ENCODE data around the gene SBK3. TPM values are rescaled to one million over a fixed set of nuclear protein-coding genes. Genes with fewer than 3 reads are reported as not detected.

SBK3 gene
- total RNA-seq, 2 donors from 2014 or later = not detected

DNA sequence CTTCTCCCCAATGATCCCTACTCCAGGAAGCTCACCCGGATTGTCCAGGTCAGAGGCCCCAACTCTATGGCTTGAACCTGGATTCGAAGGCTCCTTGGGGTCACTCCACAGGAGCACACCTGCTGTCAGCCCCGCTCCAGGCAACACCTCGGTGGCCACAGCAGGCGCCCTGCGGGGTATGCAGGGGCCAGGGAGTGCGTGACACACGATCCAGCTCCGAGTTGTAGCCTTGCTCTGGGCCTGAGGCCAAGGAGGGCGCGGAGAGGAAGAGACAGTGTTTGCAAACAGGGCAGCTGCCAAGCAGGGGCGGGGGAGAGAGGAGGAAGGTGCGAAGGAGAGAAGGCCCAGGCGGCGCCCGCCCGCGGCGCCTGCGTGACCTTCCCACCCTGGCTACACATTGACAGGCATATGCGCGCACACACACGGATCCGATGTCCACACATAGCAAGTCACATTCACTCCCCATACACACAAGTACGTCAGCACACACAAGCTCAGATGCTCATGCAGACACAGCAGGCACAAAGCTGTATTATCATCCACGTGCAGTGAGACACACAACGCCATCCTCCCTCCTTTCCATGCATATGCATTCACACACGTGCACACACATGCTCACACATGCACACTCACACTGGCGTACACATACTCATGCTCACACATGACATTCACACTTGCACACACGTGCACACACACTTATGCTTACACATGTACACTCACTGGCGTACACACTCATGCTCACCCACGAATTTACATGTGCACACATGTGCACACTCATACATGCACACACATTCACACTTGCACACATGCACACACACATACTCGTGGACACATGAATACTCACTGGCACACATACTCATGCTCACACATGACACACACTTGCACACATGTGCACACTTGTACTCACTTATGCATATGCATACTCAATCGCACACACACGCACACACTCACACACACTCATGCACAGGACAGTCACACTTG is 18.8 kb downstream of the SBK3 start:
- Mint-ChIP-seq H3K9me3 (no peaks in the 10 kb centered on the region), H3K27me3 (peaks cover 3% of the 10 kb centered on the region), H3K4me3 (no peak overlapping the region), H3K4me1 (no peaks in the 10 kb centered on the region), H3K36me3 (ENCODE audit: low read depth) (no peaks in the 10 kb centered on the region), H3K27ac (no peak overlapping the region)
- no peak for ATAC-seq (replicated peaks)

DNA sequence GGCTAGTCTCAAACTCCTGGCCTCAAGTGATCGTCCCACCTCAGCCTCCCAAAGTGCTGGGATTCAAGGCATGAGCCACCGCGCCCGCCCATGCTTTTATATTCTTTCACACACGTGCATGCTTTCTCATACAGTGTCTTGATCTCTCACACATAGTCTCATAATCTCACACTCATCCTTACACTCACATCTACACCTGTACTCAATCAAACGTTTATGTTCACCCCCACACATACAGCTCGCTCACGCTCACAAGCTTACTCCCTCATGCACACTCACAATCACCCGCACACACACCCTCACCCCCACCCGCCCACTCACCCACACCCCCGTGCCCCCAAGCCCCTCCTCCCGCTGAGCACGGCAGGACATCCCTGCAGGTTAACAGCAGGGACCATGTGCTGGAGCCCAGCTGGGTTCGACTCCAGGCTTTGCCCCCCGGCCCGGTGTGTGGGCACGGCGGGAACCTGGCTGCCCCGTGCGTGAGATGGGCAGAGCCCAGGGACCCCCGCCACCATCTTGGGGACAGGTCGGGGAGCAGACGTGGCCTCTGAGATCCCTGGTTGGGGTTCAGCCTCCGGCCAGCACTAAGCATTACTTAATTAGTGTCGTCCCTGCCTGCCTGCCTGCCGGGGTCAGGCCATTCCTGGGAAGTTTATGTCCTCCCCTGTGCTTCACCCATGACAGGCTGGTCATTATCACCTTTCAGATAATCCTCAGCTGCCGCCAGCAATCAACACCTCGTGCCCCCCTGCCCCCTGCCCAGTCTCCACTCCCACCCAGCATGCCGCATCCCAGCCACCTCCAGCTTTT is 19.8 kb downstream of the SBK3 start:
- Mint-ChIP-seq H3K4me3 (no peak overlapping the region), H3K9me3 (no peaks in the 10 kb centered on the region), H3K4me1 (no peaks in the 10 kb centered on the region), H3K27me3 (peaks cover 3% of the 10 kb centered on the region), H3K36me3 (ENCODE audit: low read depth) (no peaks in the 10 kb centered on the region), H3K27ac (no peak overlapping the region)
- no peak for ATAC-seq (replicated peaks)

DNA sequence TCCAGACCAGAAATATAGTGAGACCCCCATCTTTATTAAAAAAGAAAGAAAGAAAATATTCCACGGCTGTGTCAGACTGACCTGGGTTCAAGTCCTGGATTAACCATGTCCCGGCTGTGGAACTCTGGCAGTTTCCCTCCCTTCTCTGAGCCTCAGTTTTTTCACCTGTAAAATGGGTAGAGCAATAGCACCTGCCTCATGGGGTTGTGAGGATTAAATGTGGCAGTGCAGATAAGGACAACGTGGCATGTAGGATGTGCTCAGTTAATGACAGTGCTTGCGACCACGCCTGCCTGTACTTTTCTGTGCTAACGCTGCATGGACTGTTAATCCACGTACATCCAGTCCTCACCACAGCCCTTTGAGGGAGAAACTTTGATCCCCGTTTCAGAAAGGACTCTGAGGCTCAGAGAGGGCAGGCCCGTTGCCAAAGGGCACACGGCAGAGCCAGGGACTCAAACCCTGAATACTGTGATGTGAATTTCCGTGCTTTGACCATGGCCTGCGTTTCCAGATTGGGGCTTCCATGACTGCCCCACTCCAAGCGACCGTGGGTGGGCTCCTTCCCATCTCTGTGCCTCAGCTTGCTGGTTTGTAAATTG is 24.6 kb downstream of the SBK3 start:
- Mint-ChIP-seq H3K9me3 (no peaks in the 10 kb centered on the region), H3K27ac (no peak overlapping the region), H3K4me3 (no peak overlapping the region), H3K36me3 (ENCODE audit: low read depth) (no peaks in the 10 kb centered on the region), H3K27me3 (peaks cover 3% of the 10 kb centered on the region), H3K4me1 (no peaks in the 10 kb centered on the region)
- no peak for ATAC-seq (replicated peaks)

GRCh38 chr19:55519451-55520311 is 25.7 kb downstream of the SBK3 start:
- Mint-ChIP-seq H3K9me3 (no peaks in the 10 kb centered on the region), H3K27me3 (peaks cover 3% of the 10 kb centered on the region), H3K4me3 (no peak overlapping the region), H3K4me1 (no peaks in the 10 kb centered on the region), H3K36me3 (ENCODE audit: low read depth) (no peaks in the 10 kb centered on the region), H3K27ac (no peak overlapping the region)
- no peak for ATAC-seq (replicated peaks)

- Mint-ChIP-seq H3K36me3 (ENCODE audit: low read depth) (no peaks in the 10 kb centered on the region), H3K27ac (no peak overlapping the region), H3K9me3 (no peaks in the 10 kb centered on the region), H3K4me1 (no peaks in the 10 kb centered on the region), H3K4me3 (peak overlapping the region; percentile 63), H3K27me3 (peaks cover 5% of the 10 kb centered on the region)
- peak; percentile 100 for ATAC-seq (replicated peaks)
Observed at GRCh38 chr19:55516878-55517620, 28.3 kb downstream of the SBK3 start.

GRCh38 chr19:55508120-55508519 is 37.2 kb downstream of the SBK3 start:
- no peak for ATAC-seq (replicated peaks)
- Mint-ChIP-seq H3K9me3 (no peaks in the 10 kb centered on the region), H3K4me1 (peaks cover 6% of the 10 kb centered on the region), H3K36me3 (ENCODE audit: low read depth) (peaks cover 4% of the 10 kb centered on the region), H3K27me3 (peaks cover 20% of the 10 kb centered on the region), H3K27ac (no peak overlapping the region), H3K4me3 (no peak overlapping the region)

GRCh38 chr19:55504981-55505380 is 40.4 kb downstream of the SBK3 start:
- H3K4me3 Mint-ChIP-seq = no peak overlapping the region
- H3K36me3 Mint-ChIP-seq (ENCODE audit: low read depth) = peaks cover 4% of the 10 kb centered on the region
- H3K27ac Mint-ChIP-seq = no peak overlapping the region
- H3K9me3 Mint-ChIP-seq = no peaks in the 10 kb centered on the region
- peaks cover 15% of the 10 kb centered on the region for H3K4me1 Mint-ChIP-seq
- peaks cover 11% of the 10 kb centered on the region for H3K27me3 Mint-ChIP-seq
- ATAC-seq (replicated peaks) = no peak

DNA sequence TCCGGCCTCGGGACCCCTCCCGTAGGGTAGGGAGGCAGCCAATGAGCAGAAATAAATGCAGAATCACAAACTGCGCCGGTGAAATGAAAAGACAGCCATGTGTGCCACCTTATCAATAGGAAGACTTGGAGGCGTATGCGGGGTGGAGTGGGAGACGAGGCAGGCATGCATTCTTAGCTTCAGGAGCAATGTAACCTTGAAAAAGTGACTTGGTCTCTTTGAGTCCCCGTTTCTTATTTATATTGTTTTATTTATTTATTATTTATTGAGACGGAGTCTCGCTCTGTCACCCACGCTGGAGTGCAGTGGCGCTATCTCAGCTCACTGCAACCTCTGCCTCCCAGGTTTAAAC is 41.1 kb downstream of the SBK3 start:
- no peaks in the 10 kb centered on the region for H3K9me3 Mint-ChIP-seq
- peaks cover 15% of the 10 kb centered on the region for H3K4me1 Mint-ChIP-seq
- H3K27ac Mint-ChIP-seq = peak overlapping the region; percentile 73
- H3K4me3 Mint-ChIP-seq = peak overlapping the region; percentile 76
- ATAC-seq (replicated peaks) = no peak
- peaks cover 10% of the 10 kb centered on the region for H3K27me3 Mint-ChIP-seq
- H3K36me3 Mint-ChIP-seq (ENCODE audit: low read depth) = peaks cover 4% of the 10 kb centered on the region

DNA sequence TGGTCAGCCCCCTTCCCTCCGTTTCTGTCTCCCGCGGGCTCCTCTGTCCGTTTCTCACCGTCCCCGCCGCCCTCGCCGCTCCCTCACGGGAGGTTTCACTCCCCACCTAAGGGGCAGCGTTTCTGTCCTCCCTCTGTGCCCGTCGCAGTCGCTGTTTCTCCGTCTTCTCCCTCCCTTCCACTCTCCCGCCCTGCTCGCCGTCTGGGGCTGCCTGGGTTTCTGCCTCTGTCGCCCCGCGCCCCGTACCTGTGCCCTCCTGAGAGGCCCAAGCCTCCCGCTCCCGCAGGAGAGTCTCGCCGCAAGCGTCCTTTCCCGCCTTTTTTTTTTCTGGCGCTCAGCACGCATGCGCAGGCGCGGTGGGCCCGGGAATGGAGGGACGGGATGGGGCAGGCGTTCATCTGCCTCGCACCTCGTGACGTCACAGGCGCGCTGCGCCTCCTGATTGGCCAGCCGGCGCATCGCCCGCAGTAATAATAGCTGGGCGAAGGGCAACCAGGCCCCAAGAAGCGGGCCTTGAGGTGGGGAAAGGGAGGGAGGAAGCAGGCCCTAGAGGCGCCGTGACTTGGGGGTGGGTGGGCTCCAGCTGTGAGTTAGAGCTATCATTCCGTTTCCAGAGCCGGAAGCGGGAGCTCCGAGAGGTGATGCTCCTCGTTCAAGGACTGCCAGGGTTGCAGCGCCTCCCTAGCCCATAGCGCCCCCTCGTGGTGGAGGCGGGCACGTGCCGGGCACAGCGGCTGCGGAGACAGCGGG is 41.7 kb downstream of the SBK3 start:
- peak; percentile 96 for ATAC-seq (replicated peaks)
- peaks cover 15% of the 10 kb centered on the region for H3K4me1 Mint-ChIP-seq
- peak overlapping the region; percentile 76 for H3K4me3 Mint-ChIP-seq
- peaks cover 6% of the 10 kb centered on the region for H3K27me3 Mint-ChIP-seq
- H3K9me3 Mint-ChIP-seq = no peaks in the 10 kb centered on the region
- peak overlapping the region; percentile 73 for H3K27ac Mint-ChIP-seq
- peaks cover 4% of the 10 kb centered on the region for H3K36me3 Mint-ChIP-seq (ENCODE audit: low read depth)

DNA sequence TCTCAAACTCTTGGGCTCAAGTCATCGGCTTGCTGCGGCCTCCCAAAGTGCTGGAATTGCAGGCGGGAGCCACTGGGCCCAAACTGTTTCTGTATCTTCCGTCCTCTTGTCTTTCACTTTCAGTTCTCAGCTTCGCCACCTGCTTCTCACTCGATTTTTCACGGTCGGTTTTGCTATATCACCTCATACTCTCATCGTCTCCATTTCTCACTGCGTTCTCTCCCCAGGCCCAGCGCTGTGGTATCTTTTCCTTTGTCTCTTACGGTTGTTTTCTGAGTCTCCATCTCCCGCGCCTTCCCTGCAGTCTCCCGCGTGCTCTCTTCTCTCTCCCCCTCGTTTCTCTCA is 42.2 kb downstream of the SBK3 start:
- peak overlapping the region; percentile 76 for H3K4me3 Mint-ChIP-seq
- peaks cover 4% of the 10 kb centered on the region for H3K36me3 Mint-ChIP-seq (ENCODE audit: low read depth)
- ATAC-seq (replicated peaks) = no peak
- H3K4me1 Mint-ChIP-seq = peaks cover 15% of the 10 kb centered on the region
- H3K27me3 Mint-ChIP-seq = peaks cover 6% of the 10 kb centered on the region
- H3K27ac Mint-ChIP-seq = peak overlapping the region; percentile 73
- no peaks in the 10 kb centered on the region for H3K9me3 Mint-ChIP-seq

DNA sequence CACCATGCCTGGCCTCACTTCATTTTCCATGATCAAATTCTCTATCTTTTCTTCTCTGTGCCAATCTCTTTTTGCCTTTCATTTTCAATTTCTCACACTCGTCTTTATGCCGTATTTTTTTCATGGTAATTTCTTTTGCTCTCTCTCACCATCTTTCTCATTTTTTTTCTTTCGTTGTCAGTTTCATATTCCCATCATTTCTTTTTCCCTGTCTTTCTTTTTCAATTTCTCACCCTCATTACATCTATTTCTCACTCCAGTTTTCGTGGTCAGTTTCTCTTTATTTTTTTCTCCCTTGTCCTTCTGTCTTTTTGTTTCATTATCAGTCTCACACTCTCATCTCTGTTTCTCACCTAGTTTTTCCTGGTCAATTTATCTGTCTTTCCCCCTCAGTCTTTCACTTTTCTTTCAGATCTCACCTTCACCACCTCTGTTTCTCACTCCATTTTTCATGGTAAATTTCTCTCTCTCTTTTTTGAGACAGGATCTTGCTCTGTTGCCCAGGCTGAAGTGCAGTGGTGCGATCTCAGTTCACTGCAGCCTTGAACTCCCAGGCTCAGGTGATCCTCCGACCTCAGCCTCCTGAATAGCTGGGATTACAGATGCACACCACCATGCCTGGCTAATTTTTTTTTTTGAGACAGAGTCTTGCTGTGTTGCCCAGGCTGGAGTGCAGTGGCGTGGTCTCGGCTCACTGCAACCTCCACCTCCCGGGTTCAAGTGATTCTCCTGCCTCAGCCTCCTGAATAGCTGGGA is 43.0 kb downstream of the SBK3 start:
- Mint-ChIP-seq H3K4me1 (peaks cover 15% of the 10 kb centered on the region), H3K27ac (peak overlapping the region; percentile 9), H3K27me3 (no peaks in the 10 kb centered on the region), H3K9me3 (no peaks in the 10 kb centered on the region), H3K36me3 (ENCODE audit: low read depth) (peaks cover 4% of the 10 kb centered on the region), H3K4me3 (no peak overlapping the region)
- no peak for ATAC-seq (replicated peaks)

- H3K9me3 Mint-ChIP-seq = no peaks in the 10 kb centered on the region
- H3K4me3 Mint-ChIP-seq = no peak overlapping the region
- H3K36me3 Mint-ChIP-seq (ENCODE audit: low read depth) = peaks cover 4% of the 10 kb centered on the region
- no peak overlapping the region for H3K27ac Mint-ChIP-seq
- H3K4me1 Mint-ChIP-seq = peaks cover 15% of the 10 kb centered on the region
- no peak for ATAC-seq (replicated peaks)
- H3K27me3 Mint-ChIP-seq = no peaks in the 10 kb centered on the region
Observed at GRCh38 chr19:55500368-55500952, 44.9 kb downstream of the SBK3 start.
